GM06990 (cell line): Measurements from ENCODE around the gene WIF1.

Experiments used
- DNase-seq: peaks from one replicate; pipeline ENCODE4 v3.0.0-alpha.2; 2011; ENCODE audit not compliant: insufficient read length; ENCODE audit errors: extremely low read depth
- H3K27me3 ChIP-seq: replicated peaks from 2 replicates; pipeline ENCODE4 v1.6.0; 2011; ENCODE audit warnings: low read length; ENCODE audit not compliant: control insufficient read depth, insufficient read depth
- H3K36me3 ChIP-seq: 2 replicates; pipeline ENCODE4 v1.5.1; 2011; ENCODE audit warnings: low read length; ENCODE audit not compliant: control insufficient read depth, insufficient read depth
- H3K4me3 ChIP-seq: replicated peaks from 2 replicates; pipeline ENCODE4 v1.5.1; 2011; ENCODE audit warnings: low read depth, mild to moderate bottlenecking, control low read depth, low read length
- TF ChIP-seq, protein P1 (sequence below): IDR thresholded peaks from 2 replicates; pipeline ENCODE4 v1.5.1; 2011; ENCODE audit warnings: low read length, control low read depth, mild to moderate bottlenecking, inconsistent platforms; ENCODE audit not compliant: insufficient read depth, poor library complexity, severe bottlenecking

WIF1 gene

DNA sequence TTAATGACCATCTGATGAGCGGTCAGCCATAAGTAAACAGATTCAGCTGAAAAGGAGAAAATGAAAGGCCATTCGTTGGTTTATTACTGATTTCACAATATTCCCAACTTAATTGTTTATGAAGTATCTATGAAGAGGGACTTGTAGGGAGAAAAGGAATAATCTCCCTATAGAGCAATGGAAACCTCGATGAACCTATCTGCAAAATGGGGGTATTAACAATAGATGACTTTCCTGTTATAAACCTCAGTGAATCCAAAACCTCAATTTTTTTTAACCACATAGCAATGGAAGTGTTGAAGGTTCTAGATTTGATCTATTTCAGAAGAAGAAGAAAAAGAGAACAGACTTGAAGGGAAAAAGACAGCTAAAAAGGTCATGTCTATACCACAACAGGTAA is 2.0 kb downstream of the WIF1 start:
- Histone ChIP-seq H3K36me3 (no peaks in the 10 kb centered on the region), H3K4me3 (no peak overlapping the region), H3K27me3 (no peaks in the 10 kb centered on the region; the same call in none of the 2 replicates)
- TF ChIP-seq, protein P1, sequence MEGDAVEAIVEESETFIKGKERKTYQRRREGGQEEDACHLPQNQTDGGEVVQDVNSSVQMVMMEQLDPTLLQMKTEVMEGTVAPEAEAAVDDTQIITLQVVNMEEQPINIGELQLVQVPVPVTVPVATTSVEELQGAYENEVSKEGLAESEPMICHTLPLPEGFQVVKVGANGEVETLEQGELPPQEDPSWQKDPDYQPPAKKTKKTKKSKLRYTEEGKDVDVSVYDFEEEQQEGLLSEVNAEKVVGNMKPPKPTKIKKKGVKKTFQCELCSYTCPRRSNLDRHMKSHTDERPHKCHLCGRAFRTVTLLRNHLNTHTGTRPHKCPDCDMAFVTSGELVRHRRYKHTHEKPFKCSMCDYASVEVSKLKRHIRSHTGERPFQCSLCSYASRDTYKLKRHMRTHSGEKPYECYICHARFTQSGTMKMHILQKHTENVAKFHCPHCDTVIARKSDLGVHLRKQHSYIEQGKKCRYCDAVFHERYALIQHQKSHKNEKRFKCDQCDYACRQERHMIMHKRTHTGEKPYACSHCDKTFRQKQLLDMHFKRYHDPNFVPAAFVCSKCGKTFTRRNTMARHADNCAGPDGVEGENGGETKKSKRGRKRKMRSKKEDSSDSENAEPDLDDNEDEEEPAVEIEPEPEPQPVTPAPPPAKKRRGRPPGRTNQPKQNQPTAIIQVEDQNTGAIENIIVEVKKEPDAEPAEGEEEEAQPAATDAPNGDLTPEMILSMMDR, result no peak
- DNase-seq, result no peak

DNA sequence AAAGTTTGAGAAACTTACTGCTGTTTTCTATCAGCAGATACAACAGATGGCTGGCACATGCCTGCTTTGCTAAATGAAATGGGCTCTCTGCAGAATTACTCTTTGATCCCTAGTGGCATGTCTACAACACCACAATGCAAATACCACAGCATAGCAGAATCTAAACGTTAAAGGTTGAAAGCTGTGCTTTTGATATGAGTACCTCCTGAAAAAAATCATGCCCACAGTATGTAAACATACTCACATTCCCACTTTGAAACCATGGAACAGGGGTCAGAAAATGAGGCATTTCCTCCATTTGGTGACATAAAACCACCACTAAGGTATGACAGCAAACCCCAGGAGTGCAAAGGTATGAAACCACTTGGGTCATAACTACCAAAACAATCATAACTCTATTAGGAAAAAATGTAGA is 7.5 kb downstream of the WIF1 start:
- TF ChIP-seq, protein P1, result no peak
- H3K27me3 ChIP-seq, result no peaks in the 10 kb centered on the region; the same call in 1 of the 2 replicates
- no peak for DNase-seq
- H3K36me3 ChIP-seq, result no peaks in the 10 kb centered on the region
- H3K4me3 ChIP-seq, result no peak overlapping the region

DNA sequence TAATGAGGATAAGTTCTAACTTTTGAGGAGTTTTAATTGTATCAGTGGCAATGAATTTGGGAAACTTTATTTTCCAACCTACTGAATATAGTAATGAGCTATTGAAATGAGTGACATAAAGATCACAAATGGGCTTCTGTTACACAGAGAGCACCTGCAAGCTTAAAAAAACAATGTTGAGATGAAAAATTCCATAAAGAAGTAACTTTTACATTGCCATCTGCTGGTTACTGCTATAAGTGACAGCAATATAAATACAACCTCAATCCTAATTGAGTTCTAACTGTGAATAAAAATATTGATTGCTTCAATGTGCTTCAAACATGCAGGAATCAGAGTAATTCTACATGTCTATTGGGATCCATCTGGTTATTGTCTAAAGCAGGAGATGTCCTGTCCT is 14.2 kb downstream of the WIF1 start:
- Histone ChIP-seq H3K27me3 (no peaks in the 10 kb centered on the region), H3K4me3 (no peak overlapping the region), H3K36me3 (no peaks in the 10 kb centered on the region)
- TF ChIP-seq, protein P1, result peak; percentile 23
- DNase-seq, result no peak

DNA sequence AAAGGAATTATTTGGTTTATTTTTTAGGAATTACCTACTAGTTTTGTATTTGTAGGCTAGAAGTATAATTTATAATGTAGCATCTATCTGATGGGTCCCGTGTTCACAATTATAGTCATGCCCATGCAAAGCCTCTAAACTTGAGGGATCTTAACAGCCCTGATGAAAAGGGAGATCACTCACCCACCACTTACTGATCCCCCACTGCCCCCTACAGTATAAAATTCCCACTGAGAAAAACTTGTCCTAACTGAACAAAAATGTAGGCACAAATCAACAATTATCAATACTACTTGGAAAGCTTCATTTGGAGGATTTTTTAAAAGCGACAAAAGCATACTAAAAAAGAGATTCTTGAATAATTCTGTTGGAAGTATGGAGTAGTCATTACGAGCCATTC is 21.0 kb downstream of the WIF1 start:
- Histone ChIP-seq H3K36me3 (no peaks in the 10 kb centered on the region), H3K4me3 (no peak overlapping the region), H3K27me3 (no peaks in the 10 kb centered on the region)
- TF ChIP-seq, protein P1, result peak; percentile 31
- DNase-seq, result no peak

DNA sequence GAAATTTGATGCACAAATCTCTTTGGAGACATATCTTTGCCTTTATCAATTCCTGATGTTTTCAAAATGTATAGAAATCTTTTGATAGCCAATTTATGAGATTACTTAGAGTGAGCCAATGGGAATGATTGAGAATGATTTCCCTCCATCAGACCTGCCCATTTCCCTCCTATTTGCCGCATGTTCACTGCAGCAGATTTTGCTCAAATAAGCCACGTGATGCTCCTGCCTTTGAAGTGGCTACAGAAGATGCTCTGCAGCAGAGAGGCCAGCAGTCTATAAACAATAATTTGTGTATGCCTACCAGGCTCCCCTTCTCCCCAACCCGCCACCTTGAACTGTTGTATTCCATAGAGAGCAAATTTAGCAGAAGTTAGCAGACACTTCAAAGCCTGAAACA is 21.9 kb downstream of the WIF1 start:
- H3K36me3 ChIP-seq, result no peaks in the 10 kb centered on the region
- H3K27me3 ChIP-seq, result no peaks in the 10 kb centered on the region
- DNase-seq, result no peak
- TF ChIP-seq, protein P1, result no peak
- no peak overlapping the region for H3K4me3 ChIP-seq

DNA sequence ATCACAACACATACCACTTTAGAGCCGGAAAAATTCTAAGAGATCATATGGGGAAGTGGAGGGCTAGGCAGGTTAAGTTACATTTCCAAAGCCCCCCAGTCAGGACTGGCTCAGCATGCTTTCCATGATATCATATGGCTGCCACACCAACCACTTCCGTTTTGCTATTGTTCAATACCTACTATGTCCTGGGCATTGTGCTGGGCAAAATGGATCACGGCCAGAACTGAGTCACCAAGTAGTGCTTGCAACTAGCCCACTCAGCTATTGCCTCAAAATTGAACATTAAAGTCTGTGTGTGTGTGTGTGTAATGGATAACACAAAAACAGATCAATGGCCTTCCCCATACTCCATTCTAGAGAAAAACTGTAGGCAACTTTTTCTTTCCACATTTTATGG is 22.7 kb downstream of the WIF1 start:
- no peak overlapping the region for H3K4me3 ChIP-seq
- no peak for DNase-seq
- no peaks in the 10 kb centered on the region for H3K36me3 ChIP-seq
- TF ChIP-seq, protein P1, result no peak
- no peaks in the 10 kb centered on the region for H3K27me3 ChIP-seq
